Measurements from ENCODE around the gene CD2AP. TPM values are rescaled to one million over a fixed set of nuclear protein-coding genes. Genes with fewer than 3 reads are reported as not detected.

CD2AP gene
- total RNA-seq, 4 donors from 2014 or later: 21.2 to 34.4 (median 24.5) TPM

DNA sequence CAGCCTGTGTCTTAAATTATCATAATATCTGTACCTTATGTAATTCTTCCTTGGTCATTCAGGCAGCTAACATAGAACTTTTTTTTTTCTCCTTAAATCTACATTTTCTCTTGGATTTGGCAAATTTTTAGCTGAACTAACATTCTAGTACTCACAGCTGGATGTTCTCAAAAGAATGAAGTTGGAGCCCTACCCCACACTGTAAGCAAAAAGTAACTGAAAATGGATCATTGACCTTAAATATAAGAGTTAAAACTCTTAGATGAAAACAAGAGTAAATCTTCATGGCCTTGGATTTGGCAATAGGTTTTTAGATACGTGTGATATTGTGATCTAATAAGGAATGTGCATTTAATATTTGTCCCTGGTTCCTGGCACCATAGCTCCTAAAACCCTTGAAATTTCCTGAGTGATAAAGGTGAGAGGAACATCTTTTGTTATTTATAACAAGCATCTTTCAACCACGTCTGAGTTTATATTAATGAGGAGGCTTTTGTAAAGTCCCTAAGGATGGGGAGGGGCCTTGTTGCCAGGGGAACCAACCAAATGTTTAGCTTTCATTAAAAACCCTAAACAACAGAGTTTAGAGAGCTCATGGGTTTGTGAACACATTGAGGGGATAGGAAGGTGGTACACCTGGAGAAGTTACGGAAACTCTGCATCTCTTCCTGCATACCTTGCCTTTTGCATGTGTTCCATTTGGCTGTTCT, 114.7 kb downstream of the CD2AP start:
- H3K9me3 ChIP-seq: no peaks in the 10 kb centered on the region
- TF ChIP-seq POLR2AphosphoS5 (IDR thresholded peaks at IDR 0.05) (no peak), POLR2A (IDR thresholded peaks at IDR 0.05) (no peak), EP300 (IDR thresholded peaks at IDR 0.05) (no peak)
- TF ChIP-seq, protein P1, sequence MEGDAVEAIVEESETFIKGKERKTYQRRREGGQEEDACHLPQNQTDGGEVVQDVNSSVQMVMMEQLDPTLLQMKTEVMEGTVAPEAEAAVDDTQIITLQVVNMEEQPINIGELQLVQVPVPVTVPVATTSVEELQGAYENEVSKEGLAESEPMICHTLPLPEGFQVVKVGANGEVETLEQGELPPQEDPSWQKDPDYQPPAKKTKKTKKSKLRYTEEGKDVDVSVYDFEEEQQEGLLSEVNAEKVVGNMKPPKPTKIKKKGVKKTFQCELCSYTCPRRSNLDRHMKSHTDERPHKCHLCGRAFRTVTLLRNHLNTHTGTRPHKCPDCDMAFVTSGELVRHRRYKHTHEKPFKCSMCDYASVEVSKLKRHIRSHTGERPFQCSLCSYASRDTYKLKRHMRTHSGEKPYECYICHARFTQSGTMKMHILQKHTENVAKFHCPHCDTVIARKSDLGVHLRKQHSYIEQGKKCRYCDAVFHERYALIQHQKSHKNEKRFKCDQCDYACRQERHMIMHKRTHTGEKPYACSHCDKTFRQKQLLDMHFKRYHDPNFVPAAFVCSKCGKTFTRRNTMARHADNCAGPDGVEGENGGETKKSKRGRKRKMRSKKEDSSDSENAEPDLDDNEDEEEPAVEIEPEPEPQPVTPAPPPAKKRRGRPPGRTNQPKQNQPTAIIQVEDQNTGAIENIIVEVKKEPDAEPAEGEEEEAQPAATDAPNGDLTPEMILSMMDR (IDR thresholded peaks at IDR 0.05): no peak
- 27 to 51% methylated on average over 2 to 3 of the region's 3 CpGs for WGBS, 2 donors (ENCODE audit: low coverage in 1 of 2)
- peaks cover 0 to 42% of the 10 kb centered on the region in 2 donors for H3K36me3 ChIP-seq
- no peak overlapping the region for H3K4me3 ChIP-seq
- H3K27me3 ChIP-seq: no peaks in the 10 kb centered on the region
- no peak overlapping the region for H3K27ac ChIP-seq
- peaks cover 0 to 10% (median 0%) of the 10 kb centered on the region in 3 donors for H3K4me1 ChIP-seq
- no peak for ATAC-seq

DNA sequence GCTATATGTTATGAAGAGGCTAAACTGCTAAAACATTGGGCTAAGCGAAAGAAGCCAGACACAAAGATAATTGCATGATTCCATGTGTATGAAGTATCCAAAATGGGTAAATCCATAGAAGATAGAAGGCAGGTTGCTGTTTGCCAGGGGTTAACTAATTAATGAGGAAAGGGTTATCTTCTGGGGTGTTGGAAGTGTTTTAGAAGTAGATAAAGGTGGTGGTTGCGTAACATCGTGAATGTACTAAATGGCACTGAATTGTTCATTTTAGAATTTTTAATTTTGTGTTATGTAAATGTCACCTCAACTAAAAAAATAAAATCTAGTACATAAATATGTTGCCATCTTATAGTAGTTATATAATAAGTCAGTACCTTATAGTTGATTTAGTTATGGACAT, 116.4 kb downstream of the CD2AP start:
- 88 to 100% methylated on average over 2 to 3 of the region's 3 CpGs for WGBS, 2 donors (ENCODE audit: low coverage in 1 of 2)
- TF ChIP-seq POLR2A (IDR thresholded peaks at IDR 0.05) (no peak), POLR2AphosphoS5 (IDR thresholded peaks at IDR 0.05) (no peak), EP300 (IDR thresholded peaks at IDR 0.05) (no peak)
- TF ChIP-seq, protein P1 (IDR thresholded peaks at IDR 0.05): no peak
- H3K9me3 ChIP-seq: no peaks in the 10 kb centered on the region
- H3K36me3 ChIP-seq: peaks cover 0 to 51% of the 10 kb centered on the region in 2 donors
- no peaks in the 10 kb centered on the region for H3K27me3 ChIP-seq
- no peak overlapping the region for H3K27ac ChIP-seq
- peaks cover 0 to 10% (median 0%) of the 10 kb centered on the region in 3 donors for H3K4me1 ChIP-seq
- no peak overlapping the region for H3K4me3 ChIP-seq
- ATAC-seq: no peak

DNA sequence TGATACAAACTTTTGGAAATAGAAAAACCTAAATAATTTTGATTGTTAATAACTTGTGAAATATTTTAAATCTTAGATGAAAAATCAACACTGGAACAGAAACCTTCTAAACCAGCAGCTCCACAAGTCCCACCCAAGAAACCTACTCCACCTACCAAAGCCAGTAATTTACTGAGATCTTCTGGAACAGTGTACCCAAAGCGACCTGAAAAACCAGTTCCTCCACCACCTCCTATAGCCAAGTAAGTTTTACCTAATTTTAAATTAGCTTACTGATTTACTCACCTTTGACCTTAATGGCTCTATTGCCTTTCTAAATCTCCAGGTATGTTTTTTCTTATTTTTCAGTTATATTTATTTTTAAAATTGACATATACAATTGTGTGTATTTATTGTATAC, 118.2 kb downstream of the CD2AP start:
- no peak overlapping the region for H3K27ac ChIP-seq
- peaks cover 0 to 45% of the 10 kb centered on the region in 2 donors for H3K36me3 ChIP-seq
- no peak overlapping the region for H3K4me3 ChIP-seq
- WGBS, 2 donors (ENCODE audit: low coverage in 1 of 2): 93% methylated on average over 1 of the region's 1 CpG
- no peak for ATAC-seq
- no peak for TF ChIP-seq EP300 (IDR thresholded peaks at IDR 0.05)
- TF ChIP-seq POLR2A (IDR thresholded peaks at IDR 0.05): no peak
- TF ChIP-seq, protein P1 (IDR thresholded peaks at IDR 0.05): no peak
- TF ChIP-seq POLR2AphosphoS5 (IDR thresholded peaks at IDR 0.05): no peak
- peaks cover 0 to 10% (median 0%) of the 10 kb centered on the region in 3 donors for H3K4me1 ChIP-seq
- H3K27me3 ChIP-seq: no peaks in the 10 kb centered on the region
- no peaks in the 10 kb centered on the region for H3K9me3 ChIP-seq

DNA sequence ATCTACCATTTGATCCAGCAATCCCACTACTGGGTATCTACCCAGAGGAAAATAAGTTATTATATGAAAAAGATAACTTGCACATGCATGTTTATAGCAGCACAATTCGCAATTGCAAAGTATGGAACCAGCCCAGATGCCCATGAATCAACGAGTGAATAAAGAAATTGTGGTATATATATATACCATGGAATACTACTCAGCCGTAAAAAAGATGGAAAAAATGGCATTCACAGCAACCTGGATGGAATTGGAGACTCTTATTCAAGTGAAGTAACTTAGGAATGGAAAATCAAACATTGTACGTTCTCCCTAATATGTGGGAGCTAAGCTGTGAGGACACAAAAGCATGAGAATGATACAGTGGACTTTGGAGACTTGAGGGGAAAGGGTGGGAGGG, 120.8 kb downstream of the CD2AP start:
- no peak for ATAC-seq
- H3K9me3 ChIP-seq: no peaks in the 10 kb centered on the region
- H3K27ac ChIP-seq: no peak overlapping the region
- 79 to 100% methylated on average over 3 to 4 of the region's 4 CpGs for WGBS, 2 donors (ENCODE audit: low coverage in 1 of 2)
- H3K4me3 ChIP-seq: no peak overlapping the region
- no peak for TF ChIP-seq POLR2A (IDR thresholded peaks at IDR 0.05)
- no peak for TF ChIP-seq EP300 (IDR thresholded peaks at IDR 0.05)
- TF ChIP-seq, protein P1 (IDR thresholded peaks at IDR 0.05): no peak
- no peak for TF ChIP-seq POLR2AphosphoS5 (IDR thresholded peaks at IDR 0.05)
- H3K4me1 ChIP-seq: no peaks in the 10 kb centered on the region
- no peaks in the 10 kb centered on the region for H3K27me3 ChIP-seq
- H3K36me3 ChIP-seq: peaks cover 0 to 33% of the 10 kb centered on the region in 2 donors

DNA sequence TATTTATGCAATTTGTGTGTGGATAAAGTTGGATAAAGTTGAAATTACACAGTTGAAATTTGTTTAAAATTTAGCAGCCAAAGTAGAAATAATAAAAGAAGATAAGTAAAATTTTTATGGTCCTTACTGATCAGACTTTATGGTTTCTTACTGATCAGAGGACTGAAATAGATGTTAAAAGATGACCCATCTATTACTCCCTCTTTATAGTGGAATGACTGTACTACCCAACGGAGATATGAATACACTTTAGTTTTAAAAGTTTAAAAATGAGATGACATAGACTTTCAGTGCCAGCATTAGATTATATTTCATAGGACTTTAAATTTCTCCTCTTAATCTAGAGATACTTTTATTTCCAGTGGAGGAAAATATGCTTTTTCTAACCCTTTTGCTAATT, 121.9 kb downstream of the CD2AP start:
- WGBS, 2 donors (ENCODE audit: low coverage in 1 of 2): 57 to 75% methylated on average over 1 of the region's 1 CpG
- H3K36me3 ChIP-seq: peaks cover 0 to 33% of the 10 kb centered on the region in 2 donors
- no peak overlapping the region for H3K27ac ChIP-seq
- H3K4me1 ChIP-seq: no peaks in the 10 kb centered on the region
- no peak overlapping the region for H3K4me3 ChIP-seq
- no peak for ATAC-seq
- no peaks in the 10 kb centered on the region for H3K27me3 ChIP-seq
- H3K9me3 ChIP-seq: no peaks in the 10 kb centered on the region
- TF ChIP-seq POLR2AphosphoS5 (IDR thresholded peaks at IDR 0.05) (no peak), POLR2A (IDR thresholded peaks at IDR 0.05) (no peak), EP300 (IDR thresholded peaks at IDR 0.05) (no peak)
- TF ChIP-seq, protein P1 (IDR thresholded peaks at IDR 0.05): no peak

Measured in gastroesophageal sphincter (tissue), 4 donors.